Activated CD8-positive, alpha-beta T cell treated with anti-CD3 and anti-CD28 coated beads, Interleukin-2, amount 10 ng/mL, durations not matched to agents 7 days and 5 days (primary cell): ENCODE measurements around the gene BCLAF1. TPM values are rescaled to one million over a fixed set of nuclear protein-coding genes. Genes with fewer than 3 reads are reported as not detected.

ENCODE experiments used
- ATAC-seq: fragments of 150-1000 bp; cut with Tn5 transposase; one replicate; pipeline ENCODE4 v1.10.0; 2021; ENCODE audit warnings: moderate library complexity
- CTCF ChIA-PET: fragments of 350-600 bp; sonication (Branson Sonifier 250); formaldehyde crosslinking; loops from one replicate; lab custom pipeline; 2021; ENCODE audit warnings: antibody characterized with exemption; lab: Charles Lee
- POLR2A ChIA-PET: fragments of 350-600 bp; sonication (Branson Sonifier 250); formaldehyde crosslinking; loops from one replicate; lab custom pipeline; 2021; ENCODE audit warnings: antibody characterized with exemption; lab: Charles Lee
- DNase-seq: peaks from one replicate; pipeline ENCODE4 v3.0.0-alpha.2; 2020
- H3K27ac Mint-ChIP-seq: one replicate; pipeline ENCODE4 v1.8.0; 2021; ENCODE audit warnings: mild to moderate bottlenecking, mixed read lengths
- H3K27me3 Mint-ChIP-seq: one replicate; pipeline ENCODE4 v1.8.0; 2021; ENCODE audit warnings: low read depth, mixed read lengths
- H3K36me3 Mint-ChIP-seq: one replicate; pipeline ENCODE4 v1.8.0; 2021; ENCODE audit warnings: low read depth, mixed read lengths
- H3K4me1 Mint-ChIP-seq: one replicate; pipeline ENCODE4 v1.8.0; 2021; ENCODE audit warnings: low read depth, mixed read lengths
- H3K4me3 Mint-ChIP-seq: one replicate; pipeline ENCODE4 v1.8.0; 2021; ENCODE audit warnings: mild to moderate bottlenecking, mixed read lengths
- H3K9me3 Mint-ChIP-seq: one replicate; pipeline ENCODE4 v1.8.0; 2022; ENCODE audit warnings: mixed read lengths; ENCODE audit not compliant: insufficient read depth
- total RNA-seq, 2 experiments: library from RNA; stranded (reverse); gene quantifications; one replicate each; pipeline ENCODE4 v1.2.3, GENCODE V29; 2021

Gene BCLAF1
- total RNA-seq, 2 experiments from 2014 or later, result 126 to 133 TPM

DNA sequence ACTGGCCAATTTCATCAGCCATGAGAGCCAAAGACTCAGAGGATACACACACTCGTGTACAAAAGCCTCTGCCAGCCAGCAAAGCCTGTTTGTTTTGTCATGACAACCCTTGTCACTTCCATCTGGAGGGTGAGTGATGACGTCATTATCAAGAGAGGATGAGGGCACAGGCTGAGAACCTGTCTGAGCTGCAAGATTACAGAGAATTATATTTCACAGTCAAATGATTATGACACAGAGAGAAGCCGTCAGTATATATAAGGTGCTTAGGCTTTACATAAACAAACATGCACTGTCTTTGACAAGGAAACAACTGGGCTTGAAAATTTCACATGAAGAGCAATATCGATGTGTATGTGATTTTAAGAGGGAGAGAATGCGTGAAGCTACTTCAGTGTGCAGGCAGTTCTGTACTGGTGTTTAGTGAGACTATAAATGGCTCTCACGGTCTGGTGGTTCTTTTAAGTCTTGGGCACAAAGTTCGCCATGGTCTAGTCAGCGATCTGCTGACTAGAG is 36.5 kb upstream of the BCLAF1 start:
- CTCF ChIA-PET, result no interaction called here
- Mint-ChIP-seq H3K4me1 (no peaks in the 10 kb centered on the region), H3K27me3 (peaks cover 2% of the 10 kb centered on the region), H3K27ac (no peak overlapping the region), H3K36me3 (no peaks in the 10 kb centered on the region), H3K4me3 (no peak overlapping the region), H3K9me3 (no peaks in the 10 kb centered on the region)
- ATAC-seq (no peak), DNase-seq (no peak)
- POLR2A ChIA-PET, result interaction anchor here (0.6 kb wide), 1 partner anchor 600 kb away, joined by 3 read pairs; no protein-coding TSS in a partner anchor

GRCh38 chr6:136324686-136325380 is 35.2 kb upstream of the BCLAF1 start:
- Mint-ChIP-seq H3K4me3 (no peak overlapping the region), H3K27me3 (peaks cover 2% of the 10 kb centered on the region), H3K9me3 (no peaks in the 10 kb centered on the region), H3K4me1 (no peaks in the 10 kb centered on the region), H3K27ac (no peak overlapping the region), H3K36me3 (no peaks in the 10 kb centered on the region)
- ChIA-PET POLR2A (no interaction called here), CTCF (no interaction called here)
- no peak for DNase-seq
- ATAC-seq, result no peak

GRCh38 chr6:136323431-136324112 is 33.9 kb upstream of the BCLAF1 start:
- ChIA-PET CTCF (no interaction called here), POLR2A (interaction anchor here (2.3 kb wide), 1 partner anchor 34 kb away, joined by 12 read pairs; the partner anchor contains the start of gene BCLAF1)
- Mint-ChIP-seq H3K27ac (no peak overlapping the region), H3K4me3 (no peak overlapping the region), H3K4me1 (no peaks in the 10 kb centered on the region), H3K9me3 (no peaks in the 10 kb centered on the region), H3K27me3 (peaks cover 4% of the 10 kb centered on the region), H3K36me3 (no peaks in the 10 kb centered on the region)
- ATAC-seq (no peak), DNase-seq (no peak)

DNA sequence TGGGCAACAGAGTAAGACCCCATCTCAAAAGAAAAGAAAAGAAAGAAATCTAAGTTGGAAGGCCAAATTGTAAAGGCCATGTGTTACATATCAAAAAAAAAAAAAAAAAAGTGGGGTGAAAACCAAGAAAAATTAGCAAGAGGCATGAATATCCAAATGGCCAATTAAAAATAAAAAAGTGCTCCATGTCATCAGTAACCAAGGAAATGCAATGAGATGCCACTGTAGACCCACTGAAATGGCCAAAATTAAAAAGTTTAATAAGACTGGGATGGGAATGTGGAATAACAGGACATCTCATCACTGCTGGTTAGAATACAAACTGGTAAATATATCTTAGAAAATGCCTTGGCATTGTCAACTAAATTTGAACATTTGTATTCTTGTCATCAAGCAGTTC is 30.1 kb upstream of the BCLAF1 start:
- H3K27me3 Mint-ChIP-seq, result peaks cover 4% of the 10 kb centered on the region
- CTCF ChIA-PET, result no interaction called here
- POLR2A ChIA-PET, result no interaction called here
- no peak overlapping the region for H3K4me3 Mint-ChIP-seq
- H3K36me3 Mint-ChIP-seq, result no peaks in the 10 kb centered on the region
- DNase-seq (no peak), ATAC-seq (no peak)
- H3K4me1 Mint-ChIP-seq, result peaks cover 4% of the 10 kb centered on the region
- H3K27ac Mint-ChIP-seq, result no peak overlapping the region
- no peaks in the 10 kb centered on the region for H3K9me3 Mint-ChIP-seq

GRCh38 chr6:136318676-136319075 is 29.0 kb upstream of the BCLAF1 start:
- POLR2A ChIA-PET, result interaction anchor here (3.8 kb wide), 1 partner anchor 29 kb away, joined by 38 read pairs; the partner anchor contains the start of gene BCLAF1
- Mint-ChIP-seq H3K4me1 (peaks cover 4% of the 10 kb centered on the region), H3K9me3 (no peaks in the 10 kb centered on the region), H3K4me3 (no peak overlapping the region), H3K36me3 (no peaks in the 10 kb centered on the region), H3K27me3 (peaks cover 8% of the 10 kb centered on the region), H3K27ac (no peak overlapping the region)
- CTCF ChIA-PET, result interaction anchor here (0.6 to 3.2 kb wide), 5 partner anchors 29 to 783 kb away, joined by 3 to 32 read pairs (median 16); partner anchors contain the start of genes BCLAF1 and MTFR2
- DNase-seq (no peak), ATAC-seq (no peak)

DNA sequence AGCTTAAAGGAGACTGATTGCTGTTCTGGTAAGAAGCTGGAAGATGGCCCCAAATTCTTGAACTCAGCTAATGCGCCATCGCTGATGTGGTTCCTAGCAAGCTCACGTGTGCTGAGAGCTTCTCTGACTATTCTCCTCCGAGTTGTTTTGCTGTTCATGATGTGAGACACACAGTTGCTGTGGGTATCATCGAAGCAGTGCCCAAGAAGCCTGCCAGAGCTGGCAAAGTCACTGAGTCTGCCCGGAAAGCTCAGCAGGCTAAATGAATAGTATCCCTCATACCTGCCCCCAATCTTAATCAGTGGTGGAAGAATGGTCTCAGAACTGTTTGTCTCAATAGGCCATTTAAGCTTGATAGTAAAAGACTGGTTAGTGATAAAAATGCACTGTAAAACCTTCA is 28.3 kb upstream of the BCLAF1 start:
- Mint-ChIP-seq H3K27ac (no peak overlapping the region), H3K4me1 (peaks cover 4% of the 10 kb centered on the region), H3K4me3 (no peak overlapping the region), H3K9me3 (no peaks in the 10 kb centered on the region), H3K36me3 (no peaks in the 10 kb centered on the region), H3K27me3 (peaks cover 9% of the 10 kb centered on the region)
- no peak for ATAC-seq
- no peak for DNase-seq
- ChIA-PET CTCF (interaction anchor here (0.6 to 3.4 kb wide), 15 partner anchors 10 to 878 kb away, joined by 3 to 32 read pairs (median 4); partner anchors contain the start of genes BCLAF1 and MTFR2), POLR2A (interaction anchor here (0.7 to 3.8 kb wide), 2 partner anchors 28 to 931 kb away, joined by 3 to 38 read pairs; partner anchors contain the start of gene BCLAF1)

DNA sequence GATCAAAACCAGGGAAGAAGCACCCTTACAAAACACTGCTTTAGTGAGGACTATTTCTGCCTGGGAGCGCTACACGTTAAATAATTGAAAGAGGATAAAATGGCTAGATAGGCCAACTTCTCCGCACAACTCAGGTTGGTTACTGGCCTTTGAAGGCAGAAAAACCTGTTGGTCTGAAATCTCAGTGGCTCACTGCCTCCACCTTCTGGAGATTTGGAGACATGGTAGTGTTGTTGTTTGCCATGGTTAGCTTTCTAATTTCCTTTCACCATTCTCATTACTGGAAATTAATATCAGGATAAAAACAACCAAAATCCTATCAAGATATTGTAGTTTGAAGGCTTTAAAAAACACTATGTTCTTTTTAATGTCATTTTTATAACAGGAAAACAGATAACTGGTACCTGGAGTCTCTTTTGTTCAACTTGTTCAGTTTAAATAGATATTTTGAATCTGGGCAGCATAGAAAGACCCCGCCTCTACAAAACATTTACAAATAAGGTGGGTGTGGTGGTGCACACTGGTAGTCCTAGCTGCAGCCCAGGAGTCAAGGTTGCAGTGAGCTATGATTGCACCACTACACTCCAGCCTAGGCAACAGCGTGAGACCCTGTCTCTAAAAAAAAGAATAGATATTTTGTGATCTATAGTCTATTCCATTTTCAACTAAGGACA is 27.5 kb upstream of the BCLAF1 start:
- Mint-ChIP-seq H3K4me1 (peaks cover 4% of the 10 kb centered on the region), H3K36me3 (no peaks in the 10 kb centered on the region), H3K27ac (no peak overlapping the region), H3K27me3 (peaks cover 8% of the 10 kb centered on the region), H3K4me3 (no peak overlapping the region), H3K9me3 (no peaks in the 10 kb centered on the region)
- POLR2A ChIA-PET, result interaction anchor here (3.8 kb wide), 1 partner anchor 28 kb away, joined by 38 read pairs; the partner anchor contains the start of gene BCLAF1
- CTCF ChIA-PET, result interaction anchor here (0.7 to 3.4 kb wide), 16 partner anchors 9 to 877 kb away, joined by 3 to 32 read pairs (median 5); partner anchors contain the start of genes BCLAF1 and MTFR2
- ATAC-seq (peak; percentile 90), DNase-seq (peak; percentile 77)

DNA sequence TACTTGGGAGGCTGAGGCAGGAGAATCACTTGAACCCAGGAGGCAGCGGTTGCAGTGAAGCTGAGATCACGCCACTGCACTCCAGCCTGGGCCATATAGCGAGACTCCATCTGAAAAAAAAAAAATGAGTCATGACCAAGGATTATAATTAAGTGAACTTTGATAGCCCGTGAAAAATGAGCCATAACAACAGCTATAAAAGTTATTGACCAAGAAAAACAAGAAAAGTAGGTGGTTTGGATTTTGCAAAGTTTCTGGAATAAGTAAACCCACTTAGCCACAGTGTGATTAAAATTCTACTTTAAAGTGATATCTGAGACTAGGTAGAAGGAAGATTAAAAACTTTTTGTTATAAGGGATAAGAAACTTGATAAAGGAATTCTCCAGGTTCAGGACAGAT is 25.9 kb upstream of the BCLAF1 start:
- ATAC-seq (no peak), DNase-seq (no peak)
- ChIA-PET CTCF (interaction anchor here (0.7 to 3.4 kb wide), 5 partner anchors 26 to 869 kb away, joined by 3 to 28 read pairs (median 13); partner anchors contain the start of genes BCLAF1 and MTFR2), POLR2A (interaction anchor here (3.8 kb wide), 1 partner anchor 26 kb away, joined by 38 read pairs; the partner anchor contains the start of gene BCLAF1)
- no peaks in the 10 kb centered on the region for H3K9me3 Mint-ChIP-seq
- peaks cover 11% of the 10 kb centered on the region for H3K27me3 Mint-ChIP-seq
- no peak overlapping the region for H3K4me3 Mint-ChIP-seq
- H3K36me3 Mint-ChIP-seq, result no peaks in the 10 kb centered on the region
- H3K27ac Mint-ChIP-seq, result no peak overlapping the region
- peaks cover 4% of the 10 kb centered on the region for H3K4me1 Mint-ChIP-seq

DNA sequence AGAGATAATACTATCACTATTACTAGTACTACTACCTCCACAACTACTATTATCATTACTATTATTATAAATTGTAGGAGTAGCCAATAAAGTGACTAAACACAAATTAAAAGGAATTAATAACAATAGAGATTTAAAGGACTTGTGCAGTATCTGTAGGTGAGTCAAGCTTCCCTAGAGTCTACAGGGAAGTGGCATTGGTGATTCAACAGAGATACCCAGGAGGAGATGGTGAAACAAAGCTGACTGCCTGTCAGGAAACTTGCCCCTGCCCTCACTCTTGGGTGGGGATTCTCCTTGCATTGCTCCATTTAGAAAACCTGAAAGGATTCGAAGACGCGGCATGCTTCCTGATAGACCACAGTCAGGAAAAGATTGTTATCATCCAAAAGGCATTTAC is 23.3 kb upstream of the BCLAF1 start:
- no peak for DNase-seq
- POLR2A ChIA-PET, result interaction anchor here (1.8 kb wide), 1 partner anchor 23 kb away, joined by 6 read pairs; the partner anchor contains the start of gene BCLAF1
- Mint-ChIP-seq H3K27ac (no peak overlapping the region), H3K4me3 (no peak overlapping the region), H3K9me3 (no peaks in the 10 kb centered on the region), H3K36me3 (no peaks in the 10 kb centered on the region), H3K27me3 (peaks cover 11% of the 10 kb centered on the region), H3K4me1 (peaks cover 4% of the 10 kb centered on the region)
- ATAC-seq, result no peak
- CTCF ChIA-PET, result no interaction called here

DNA sequence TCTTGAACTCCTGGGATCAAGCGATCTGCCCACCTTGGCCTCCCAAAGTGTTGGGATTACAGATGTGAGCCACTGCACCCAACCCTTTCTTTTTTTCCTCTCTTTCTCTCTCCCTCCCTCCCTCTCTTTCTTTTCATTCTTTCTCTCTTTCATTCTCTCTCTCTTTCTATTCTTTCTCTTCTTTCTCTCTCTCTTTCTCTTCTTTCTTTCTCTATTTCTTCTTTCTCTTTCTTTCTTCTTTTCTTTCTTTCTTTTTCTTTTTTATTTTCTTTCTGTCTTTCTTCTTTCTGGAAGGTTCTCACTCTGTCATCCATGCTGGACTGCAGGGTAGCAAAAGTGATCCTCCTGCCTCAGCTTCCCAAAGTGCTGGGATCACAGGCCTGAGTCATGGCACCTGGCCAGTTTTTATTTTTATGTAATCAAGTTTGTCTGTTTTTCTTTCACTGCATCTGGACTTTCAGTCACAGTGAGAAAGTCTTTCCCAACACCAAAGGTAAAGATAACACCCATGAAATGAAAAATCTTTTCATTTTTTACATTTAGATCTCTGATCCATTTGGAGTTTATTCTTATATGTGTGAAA is 20.2 kb upstream of the BCLAF1 start:
- DNase-seq (no peak), ATAC-seq (no peak)
- Mint-ChIP-seq H3K36me3 (no peaks in the 10 kb centered on the region), H3K27me3 (peaks cover 11% of the 10 kb centered on the region), H3K27ac (no peak overlapping the region), H3K9me3 (no peaks in the 10 kb centered on the region), H3K4me3 (no peak overlapping the region), H3K4me1 (no peaks in the 10 kb centered on the region)
- ChIA-PET POLR2A (interaction anchor here (1.1 kb wide), 1 partner anchor 8 kb away, joined by 3 read pairs; no protein-coding TSS in a partner anchor), CTCF (no interaction called here)

- POLR2A ChIA-PET, result interaction anchor here (2.2 kb wide), 1 partner anchor 19 kb away, joined by 6 read pairs; the partner anchor contains the start of gene BCLAF1
- H3K27me3 Mint-ChIP-seq, result peaks cover 7% of the 10 kb centered on the region
- CTCF ChIA-PET, result interaction anchor here (1.0 to 1.4 kb wide), 2 partner anchors 8 to 19 kb away, joined by 3 to 7 read pairs; no protein-coding TSS in a partner anchor
- H3K4me1 Mint-ChIP-seq, result no peaks in the 10 kb centered on the region
- H3K27ac Mint-ChIP-seq, result no peak overlapping the region
- ATAC-seq, result no peak
- no peaks in the 10 kb centered on the region for H3K36me3 Mint-ChIP-seq
- H3K9me3 Mint-ChIP-seq, result no peaks in the 10 kb centered on the region
- H3K4me3 Mint-ChIP-seq, result no peak overlapping the region
- DNase-seq, result no peak
These were observed 19.5 kb upstream of the BCLAF1 start for GRCh38 chr6:136309171-136309570.
